H4 (cell line): ENCODE data around the gene DIAPH3. TPM values are rescaled to one million over a fixed set of nuclear protein-coding genes. Genes with fewer than 3 reads are reported as not detected.

ENCODE experiments used
- DNase-seq: peaks from one replicate; pipeline ENCODE4 v3.0.0-alpha.2; 2015; ENCODE audit warnings: low spot score
- total RNA-seq: library from RNA; depleted of rRNA; stranded (reverse); fragments of >200 nt; shearing (Covaris generic); gene quantifications from 2 replicates; pipeline ENCODE4 v1.2.3, GENCODE V29; 2014

DIAPH3 gene
- total RNA-seq, 1 experiment from 2014 or later, result 6.7 TPM

- DNase-seq, result no peak
Measured at GRCh38 chr13:59787679-59788078, 376.0 kb downstream of the DIAPH3 start.

GRCh38 chr13:59782696-59783095, 381.0 kb downstream of the DIAPH3 start:
- no peak for DNase-seq

- DNase-seq, result no peak
Measured at GRCh38 chr13:59780058-59780457, 383.7 kb downstream of the DIAPH3 start.

- no peak for DNase-seq
Measured at GRCh38 chr13:59776924-59777690, 386.6 kb downstream of the DIAPH3 start.

GRCh38 chr13:59774491-59774971, 389.2 kb downstream of the DIAPH3 start:
- DNase-seq, result no peak

- DNase-seq, result no peak
Measured at GRCh38 chr13:59771272-59771671, 392.5 kb downstream of the DIAPH3 start.

GRCh38 chr13:59770451-59770850, 393.3 kb downstream of the DIAPH3 start:
- DNase-seq, result no peak

- no peak for DNase-seq
Measured at GRCh38 chr13:59766236-59766635, 397.5 kb downstream of the DIAPH3 start.

- no peak for DNase-seq
Measured at GRCh38 chr13:59755632-59756290, 408.0 kb downstream of the DIAPH3 start.

- no peak for DNase-seq
Measured at GRCh38 chr13:59754411-59754810, 409.3 kb downstream of the DIAPH3 start.

- DNase-seq, result no peak
Measured at GRCh38 chr13:59750860-59751259, 412.9 kb downstream of the DIAPH3 start.

GRCh38 chr13:59748046-59748445, 415.7 kb downstream of the DIAPH3 start:
- no peak for DNase-seq

GRCh38 chr13:59747529-59747928, 416.2 kb downstream of the DIAPH3 start:
- DNase-seq, result no peak

GRCh38 chr13:59746291-59746962, 417.3 kb downstream of the DIAPH3 start:
- DNase-seq, result no peak

GRCh38 chr13:59745392-59745788, 418.3 kb downstream of the DIAPH3 start:
- DNase-seq, result no peak

GRCh38 chr13:59744747-59745391, 418.9 kb downstream of the DIAPH3 start:
- no peak for DNase-seq

GRCh38 chr13:59743195-59743594, 420.5 kb downstream of the DIAPH3 start:
- no peak for DNase-seq

- DNase-seq, result no peak
Measured at GRCh38 chr13:59742467-59742866, 421.3 kb downstream of the DIAPH3 start.

GRCh38 chr13:59738921-59739320, 424.8 kb downstream of the DIAPH3 start:
- no peak for DNase-seq

GRCh38 chr13:59734393-59734792, 429.3 kb downstream of the DIAPH3 start:
- no peak for DNase-seq

GRCh38 chr13:59733744-59734143, 430.0 kb downstream of the DIAPH3 start:
- DNase-seq, result no peak

- no peak for DNase-seq
Measured at GRCh38 chr13:59730026-59730425, 433.7 kb downstream of the DIAPH3 start.
